GM12878 (cell line): ENCODE measurements around the gene RASSF8. TPM values are rescaled to one million over a fixed set of nuclear protein-coding genes. Genes with fewer than 3 reads are reported as not detected.

Source experiments
- ATAC-seq: fragments of 200-7000 bp; cut with Tn5 transposase; 3 replicates; pipeline ENCODE4 v1.9.1; 2020; ENCODE audit warnings: mild to moderate bottlenecking, moderate library complexity
- BruUV-seq: library from RNA; stranded (reverse); fragments of 400-500 nt; replicated peaks from 2 replicates; lab custom pipeline; 2021; lab: Mats Ljungman, UMichigan
- CTCF ChIA-PET: fragments of 300-600 bp; sonication (Branson Sonifier 250); formaldehyde crosslinking; extraction: SDS; loops from one replicate; lab custom pipeline; 2021; ENCODE audit warnings: inconsistent platforms; lab: Yijun Ruan, JAX
- POLR2A ChIA-PET: fragments of 350-600 bp; formaldehyde crosslinking; extraction: SDS; loops from one replicate; lab custom pipeline; 2021; ENCODE audit warnings: inconsistent platforms; lab: Charles Lee
- RAD21 ChIA-PET: fragments of 300-600 bp; sonication (Branson Sonifier 250); formaldehyde crosslinking; loops from one replicate; lab custom pipeline; 2023; ENCODE audit warnings: antibody characterized with exemption; ENCODE audit not compliant: unreplicated experiment; lab: Charles Lee
- SMC1A ChIA-PET: fragments of 300-600 bp; sonication (Branson Sonifier 250); formaldehyde crosslinking; loops from one replicate; lab custom pipeline; 2023; ENCODE audit not compliant: unreplicated experiment, uncharacterized antibody; lab: Charles Lee
- DNase-seq: peaks from one replicate; pipeline ENCODE4 v3.0.0-alpha.2; 2011; ENCODE audit warnings: low read depth, low spot score
- FAIRE-seq: peaks from 3 replicates; lab custom pipeline; 2011; peaks lifted over from hg19 to GRCh38; lab: Jason Lieb, UNC
- H2AFZ ChIP-seq: 2 replicates; pipeline ENCODE4 v1.6.0; 2011; ENCODE audit warnings: low read depth, low read length, control low read depth; ENCODE audit not compliant: control insufficient read depth
- H3K27ac ChIP-seq: 2 replicates; pipeline ENCODE4 v1.5.1; 2011; ENCODE audit warnings: control low read depth; ENCODE audit not compliant: control insufficient read depth, insufficient read depth
- H3K27me3 ChIP-seq, 2 experiments: replicated peaks in 1 of 2; 2 replicates each; pipeline versions ENCODE4 v1.6.0 to v1.6.1; 2011; ENCODE audit warnings: low read length in 1 of 2; ENCODE audit not compliant: control insufficient read depth in 2 of 2, insufficient read depth in 2 of 2
- H3K36me3 ChIP-seq, 2 experiments: 2 replicates each; pipeline ENCODE4 v1.5.1; 2011; ENCODE audit warnings: low read length in 1 of 2; ENCODE audit not compliant: control insufficient read depth in 2 of 2, insufficient read depth in 2 of 2
- H3K4me1 ChIP-seq: 2 replicates; pipeline ENCODE4 v1.6.1; 2011; ENCODE audit warnings: mild to moderate bottlenecking, low read length, moderate library complexity, mixed read lengths; ENCODE audit not compliant: control insufficient read depth, insufficient read depth
- H3K4me2 ChIP-seq: 2 replicates; pipeline ENCODE4 v1.6.0; 2011; ENCODE audit warnings: control low read depth; ENCODE audit not compliant: control insufficient read depth, insufficient read depth
- H3K4me3 ChIP-seq: fragments of 200-600 bp; sonication (generic); 2 replicates; pipeline ENCODE4 v1.5.1; 2016
- H3K79me2 ChIP-seq: 2 replicates; pipeline ENCODE4 v1.6.0; 2011; ENCODE audit warnings: low read length; ENCODE audit not compliant: control insufficient read depth, insufficient read depth
- H3K9ac ChIP-seq: 2 replicates; pipeline ENCODE4 v1.8.0; 2011; ENCODE audit warnings: low read length, control low read depth, mixed read lengths; ENCODE audit not compliant: control insufficient read depth, insufficient read depth
- H3K9me3 ChIP-seq: replicated peaks from 3 replicates; pipeline ENCODE4 v1.5.1; 2011; ENCODE audit warnings: mild to moderate bottlenecking, low read length; ENCODE audit not compliant: control insufficient read depth, insufficient read depth
- H4K20me1 ChIP-seq: 2 replicates; pipeline ENCODE4 v1.6.0; 2011; ENCODE audit not compliant: control insufficient read depth, insufficient read depth
- BHLHE40 ChIP-seq, 2 experiments: fragments of 450-650 bp in 1 of 2; IDR thresholded peaks; 2 replicates each; pipeline ENCODE4 v1.6.1; 2011 to 2017; ENCODE audit warnings: low read depth in 2 of 2, borderline replicate concordance in 1 of 2, improper control_type of control experiment in 1 of 2, low read length in 1 of 2, mild to moderate bottlenecking in 1 of 2
- GATAD2B ChIP-seq: fragments of 450-650 bp; conservative IDR thresholded peaks from 2 replicates; pipeline ENCODE4 v1.6.1; 2017; ENCODE audit warnings: low read depth, mild to moderate bottlenecking, moderate library complexity
- IKZF1 ChIP-seq: fragments of 450-650 bp; conservative IDR thresholded peaks from 2 replicates; pipeline ENCODE4 v1.6.1; 2017; ENCODE audit warnings: antibody characterized with exemption, mild to moderate bottlenecking
- KDM1A ChIP-seq: fragments of 200-600 bp; sonication (generic); IDR thresholded peaks from 2 replicates; pipeline ENCODE4 v1.6.1; 2016; ENCODE audit warnings: borderline replicate concordance
- WGBS: methylation state at CpG from one replicate; pipeline ENCODE4 v1.1.6; 2016; ENCODE audit warnings: low lambda C conversion rate; ENCODE audit not compliant: insufficient replicate concordance, insufficient coverage; ENCODE audit errors: missing lambda C conversion rate; 5-methylcytosine and 5-hydroxymethylcytosine counted together
- in situ Hi-C: fragments of 300-500 bp; cut with MboI; formaldehyde crosslinking; loops from 9 replicates; pipeline ENCODE4 v1.14.3; 2018; ENCODE audit warnings: mixed read lengths
- intact Hi-C: fragments of 100-400 bp; cut with micrococcal nuclease; formaldehyde crosslinking; loops from one replicate; pipeline ENCODE4 v1.14.2; 2022; ENCODE audit not compliant: unreplicated experiment
- polyA plus RNA-seq, 11 experiments: library from polyadenylated mRNA; depleted of rRNA in 4 of 11; unstranded in 6 of 11; stranded (reverse) in 5 of 11; fragments of >200 nt; fragmentation: Nextera tagmentation in 4 of 11; fragmentation: Illumina TruSeq in 1 of 11; extraction: Ambion mirVana in 4 of 11; extraction: Trizol in 1 of 11; gene quantifications; 1 replicate in 1 of 11; 2 replicates in 10 of 11; pipeline versions ENCODE4 v1.2.1 to v1.2.3, GENCODE V29; 2011 to 2016; ENCODE audit warnings: inconsistent platforms in 2 of 11, missing spikeins in 2 of 11, low read depth in 1 of 11
- total RNA-seq, 4 experiments: library from RNA; depleted of rRNA in 3 of 4; stranded (reverse); fragments of >200 nt in 3 of 4; fragmentation: Illumina TruSeq in 1 of 4; extraction: Trizol in 1 of 4; gene quantifications; 2 replicates each; pipeline versions ENCODE4 v1.2.1 to v1.2.3, GENCODE V29; 2013 to 2021
- TF ChIP-seq, protein P1 (sequence below): fragments of 450-650 bp; IDR thresholded peaks from 2 replicates; pipeline ENCODE4 v1.6.1; 2017; ENCODE audit warnings: mild to moderate bottlenecking, moderate library complexity

RASSF8 gene
- total and polyA plus RNA-seq, 10 of the 15 experiments (the other 5 are each of a cell fraction or from before 2014, with no cell fraction given) = 0.06 to 0.18 (median 0.08) TPM; not detected in 6

DNA sequence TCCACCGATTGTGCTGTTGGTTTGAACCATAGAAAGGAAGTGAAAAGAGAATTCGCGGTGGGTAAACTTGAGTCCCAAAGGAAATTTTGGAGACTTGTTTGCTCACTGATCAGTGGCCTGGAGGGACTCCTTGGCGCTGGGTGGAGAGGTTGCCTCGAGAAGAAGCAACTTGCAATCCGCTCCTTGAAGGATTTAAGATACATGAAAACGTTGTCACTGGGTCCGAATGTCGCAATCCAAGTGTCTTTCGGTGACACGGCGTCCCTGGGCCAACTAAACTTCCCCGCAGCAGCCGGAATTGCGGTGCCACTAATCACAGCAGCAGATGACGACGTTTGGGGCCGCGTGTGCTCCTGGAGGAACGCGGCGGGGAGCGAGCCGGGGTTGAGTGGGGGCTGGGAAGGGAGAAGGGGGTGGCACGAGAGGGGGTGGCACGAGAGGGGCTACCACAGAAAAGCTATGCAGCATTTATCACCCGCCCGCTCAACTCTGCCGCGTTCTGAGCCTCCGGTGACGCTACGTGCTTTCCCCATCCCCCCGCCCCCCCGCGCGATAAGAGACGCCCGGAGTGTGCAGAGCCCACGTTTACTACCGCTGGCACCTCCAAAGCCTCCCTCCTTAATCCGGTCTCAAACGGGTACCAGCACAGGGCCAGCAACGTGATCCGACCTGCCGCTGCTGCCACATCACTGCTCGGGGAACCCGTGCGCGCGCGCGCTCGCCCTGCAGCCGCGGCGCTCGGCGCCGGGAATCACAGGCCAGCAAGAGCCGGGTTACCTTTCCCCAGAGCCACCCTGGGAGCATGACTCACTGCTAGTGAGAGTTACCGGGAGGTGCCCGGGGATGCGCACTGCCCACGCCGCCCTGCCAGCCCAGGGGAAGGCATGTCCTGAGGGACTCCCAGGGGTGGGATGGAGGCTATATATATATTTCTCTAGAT, 167.2 kb downstream of the RASSF8 start:
- intact Hi-C loops = no loop called here
- Histone ChIP-seq H3K27ac (no peak overlapping the region), H3K9ac (no peak overlapping the region; the same call in 1 of the 2 replicates), H3K4me2 (peak overlapping the region; percentile 92), H3K9me3 (no peaks in the 10 kb centered on the region), H3K79me2 (no peaks in the 10 kb centered on the region), H3K4me1 (peaks cover 23% of the 10 kb centered on the region), H3K36me3 (no peaks in the 10 kb centered on the region), H2AFZ (peak overlapping the region; percentile 80), H3K27me3 (peaks cover 10 to 44% of the 10 kb centered on the region in 2 experiments), H4K20me1 (no peaks in the 10 kb centered on the region), H3K4me3 (peak overlapping the region; percentile 80)
- FAIRE-seq = no peak
- no TSS peak for BruUV-seq
- ChIA-PET POLR2A (interaction anchor here (1.3 kb wide), 1 partner anchor 10 kb away, joined by 3 read pairs; no protein-coding TSS in a partner anchor), CTCF (interaction anchor here (1.7 to 7.8 kb wide), 3 partner anchors 31 to 146 kb away, joined by 6 to 74 read pairs (median 25); no protein-coding TSS in a partner anchor), SMC1A (interaction anchor here (1.8 to 8.3 kb wide), 4 partner anchors 10 to 146 kb away, joined by 3 to 91 read pairs (median 10); no protein-coding TSS in a partner anchor), RAD21 (interaction anchor here (0.7 to 5.7 kb wide), 5 partner anchors 10 to 172 kb away, joined by 4 to 29 read pairs (median 15); no protein-coding TSS in a partner anchor)
- TF ChIP-seq BHLHE40 (IDR thresholded peaks at IDR 0.05; ENCODE audit: borderline replicate concordance in 1 of 2, low read depth in 2 of 2, low read length in 1 of 2) (peak in 1 of 2 experiments; percentile 50; a peak in 2 of 4 replicates), GATAD2B (no peak), IKZF1 (peak; percentile 33), KDM1A (no peak)
- TF ChIP-seq, protein P1, sequence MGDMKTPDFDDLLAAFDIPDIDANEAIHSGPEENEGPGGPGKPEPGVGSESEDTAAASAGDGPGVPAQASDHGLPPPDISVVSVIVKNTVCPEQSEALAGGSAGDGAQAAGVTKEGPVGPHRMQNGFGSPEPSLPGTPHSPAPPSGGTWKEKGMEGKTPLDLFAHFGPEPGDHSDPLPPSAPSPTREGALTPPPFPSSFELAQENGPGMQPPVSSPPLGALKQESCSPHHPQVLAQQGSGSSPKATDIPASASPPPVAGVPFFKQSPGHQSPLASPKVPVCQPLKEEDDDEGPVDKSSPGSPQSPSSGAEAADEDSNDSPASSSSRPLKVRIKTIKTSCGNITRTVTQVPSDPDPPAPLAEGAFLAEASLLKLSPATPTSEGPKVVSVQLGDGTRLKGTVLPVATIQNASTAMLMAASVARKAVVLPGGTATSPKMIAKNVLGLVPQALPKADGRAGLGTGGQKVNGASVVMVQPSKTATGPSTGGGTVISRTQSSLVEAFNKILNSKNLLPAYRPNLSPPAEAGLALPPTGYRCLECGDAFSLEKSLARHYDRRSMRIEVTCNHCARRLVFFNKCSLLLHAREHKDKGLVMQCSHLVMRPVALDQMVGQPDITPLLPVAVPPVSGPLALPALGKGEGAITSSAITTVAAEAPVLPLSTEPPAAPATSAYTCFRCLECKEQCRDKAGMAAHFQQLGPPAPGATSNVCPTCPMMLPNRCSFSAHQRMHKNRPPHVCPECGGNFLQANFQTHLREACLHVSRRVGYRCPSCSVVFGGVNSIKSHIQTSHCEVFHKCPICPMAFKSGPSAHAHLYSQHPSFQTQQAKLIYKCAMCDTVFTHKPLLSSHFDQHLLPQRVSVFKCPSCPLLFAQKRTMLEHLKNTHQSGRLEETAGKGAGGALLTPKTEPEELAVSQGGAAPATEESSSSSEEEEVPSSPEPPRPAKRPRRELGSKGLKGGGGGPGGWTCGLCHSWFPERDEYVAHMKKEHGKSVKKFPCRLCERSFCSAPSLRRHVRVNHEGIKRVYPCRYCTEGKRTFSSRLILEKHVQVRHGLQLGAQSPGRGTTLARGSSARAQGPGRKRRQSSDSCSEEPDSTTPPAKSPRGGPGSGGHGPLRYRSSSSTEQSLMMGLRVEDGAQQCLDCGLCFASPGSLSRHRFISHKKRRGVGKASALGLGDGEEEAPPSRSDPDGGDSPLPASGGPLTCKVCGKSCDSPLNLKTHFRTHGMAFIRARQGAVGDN = 0 out of 2 replicates have a peak, but pooled peaks have one; percentile 32
- DNase-seq = no peak
- in situ Hi-C loops = no loop called here
- peak; percentile 58 for ATAC-seq
- under 1% methylated on average over 62 of the region's 66 CpGs for WGBS
